Astrocyte of the cerebellum (primary cell): ENCODE measurements around the gene ITPKC.

Experiments
- DNase-seq: peaks from one replicate; pipeline ENCODE4 v3.0.0-alpha.2; 2011; ENCODE audit warnings: low read depth
- H3K4me3 ChIP-seq: 2 replicates; pipeline ENCODE4 v1.5.1; 2011; ENCODE audit warnings: mild to moderate bottlenecking, low read depth, low read length, moderate library complexity
- in situ Hi-C: cut with HindIII; loops from 2 replicates; pipeline ENCODE4 v1.10.0; 2017; ENCODE audit warnings: low sequenced_read_pairs
- TF ChIP-seq, protein P1 (sequence below): IDR thresholded peaks from 2 replicates; pipeline ENCODE4 v1.5.1; 2012; ENCODE audit warnings: low read length, low read depth, moderate library complexity, mild to moderate bottlenecking; ENCODE audit errors: missing control alignments

The ITPKC gene

DNA sequence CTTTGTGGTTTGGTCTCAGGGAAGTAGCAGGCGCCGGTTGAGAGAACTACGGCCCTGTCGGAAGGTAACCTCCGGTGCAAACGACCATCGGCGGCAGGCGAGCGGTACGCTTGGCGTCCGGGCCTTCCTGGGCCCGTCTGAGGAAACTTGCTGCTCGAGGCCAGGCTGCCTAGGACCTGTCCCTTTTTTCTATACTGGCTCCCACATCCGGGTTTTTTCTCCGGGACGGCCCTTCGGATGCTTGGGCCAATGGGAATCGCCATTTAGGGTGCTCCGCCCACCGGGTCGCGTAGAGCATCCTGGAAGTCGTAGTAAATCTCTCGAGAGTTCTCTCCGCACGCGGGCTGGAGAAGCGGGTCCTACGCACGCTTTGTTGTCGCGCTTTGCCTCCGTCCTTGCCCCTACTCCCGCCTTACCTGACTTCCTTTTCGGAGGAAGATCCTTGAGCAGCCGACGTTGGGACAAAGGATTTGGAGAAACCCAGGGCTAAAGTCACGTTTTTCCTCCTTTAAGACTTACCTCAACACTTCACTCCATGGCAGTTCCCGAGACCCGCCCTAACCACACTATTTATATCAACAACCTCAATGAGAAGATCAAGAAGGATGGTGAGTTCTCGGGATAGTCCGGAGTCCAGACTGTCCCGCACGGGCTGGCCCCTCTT, 34.1 kb downstream of the ITPKC start, which contains the start of gene SNRPA:
Gene SNRPA, plus strand, starts transcription at position 330 of the 664 bp plus-strand sequence. Its CDS starts 206 bp downstream, at position 536.
- DNase-seq: peak; percentile 97
- TF ChIP-seq, protein P1, sequence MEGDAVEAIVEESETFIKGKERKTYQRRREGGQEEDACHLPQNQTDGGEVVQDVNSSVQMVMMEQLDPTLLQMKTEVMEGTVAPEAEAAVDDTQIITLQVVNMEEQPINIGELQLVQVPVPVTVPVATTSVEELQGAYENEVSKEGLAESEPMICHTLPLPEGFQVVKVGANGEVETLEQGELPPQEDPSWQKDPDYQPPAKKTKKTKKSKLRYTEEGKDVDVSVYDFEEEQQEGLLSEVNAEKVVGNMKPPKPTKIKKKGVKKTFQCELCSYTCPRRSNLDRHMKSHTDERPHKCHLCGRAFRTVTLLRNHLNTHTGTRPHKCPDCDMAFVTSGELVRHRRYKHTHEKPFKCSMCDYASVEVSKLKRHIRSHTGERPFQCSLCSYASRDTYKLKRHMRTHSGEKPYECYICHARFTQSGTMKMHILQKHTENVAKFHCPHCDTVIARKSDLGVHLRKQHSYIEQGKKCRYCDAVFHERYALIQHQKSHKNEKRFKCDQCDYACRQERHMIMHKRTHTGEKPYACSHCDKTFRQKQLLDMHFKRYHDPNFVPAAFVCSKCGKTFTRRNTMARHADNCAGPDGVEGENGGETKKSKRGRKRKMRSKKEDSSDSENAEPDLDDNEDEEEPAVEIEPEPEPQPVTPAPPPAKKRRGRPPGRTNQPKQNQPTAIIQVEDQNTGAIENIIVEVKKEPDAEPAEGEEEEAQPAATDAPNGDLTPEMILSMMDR: no peak
- H3K4me3 ChIP-seq: peak within 1 kb of the TSS; percentile 70
- in situ Hi-C loops: no loop called here

DNA sequence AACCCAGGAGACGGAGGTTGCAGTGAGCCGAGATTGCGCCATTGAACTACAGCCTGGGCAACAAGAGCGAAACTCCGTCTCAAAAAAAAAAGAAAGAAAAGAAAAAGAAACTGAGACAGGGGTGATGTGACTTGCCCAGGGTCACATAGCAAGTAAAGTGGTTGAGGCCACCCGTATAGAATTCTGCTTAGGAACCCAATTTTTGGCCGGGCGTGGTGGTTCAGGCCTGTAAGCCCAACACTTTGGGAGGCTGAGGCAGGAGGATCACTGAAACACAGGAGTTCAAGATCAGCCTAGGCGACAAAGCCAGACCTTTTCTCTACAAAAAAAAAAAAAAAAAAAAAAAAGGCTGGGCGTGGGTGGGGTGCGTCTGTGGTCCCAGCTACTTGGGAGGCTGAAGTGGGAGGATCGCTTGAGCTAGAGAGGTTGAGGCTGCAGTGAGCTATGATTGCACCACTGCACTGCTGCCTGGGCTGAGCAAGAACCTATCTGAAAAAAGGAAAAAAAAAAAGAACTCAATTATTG, 35.4 kb downstream of the ITPKC start:
- peak overlapping the region; percentile 70 for H3K4me3 ChIP-seq
- no peak for DNase-seq
- in situ Hi-C loops: no loop called here
- TF ChIP-seq, protein P1: no peak

DNA sequence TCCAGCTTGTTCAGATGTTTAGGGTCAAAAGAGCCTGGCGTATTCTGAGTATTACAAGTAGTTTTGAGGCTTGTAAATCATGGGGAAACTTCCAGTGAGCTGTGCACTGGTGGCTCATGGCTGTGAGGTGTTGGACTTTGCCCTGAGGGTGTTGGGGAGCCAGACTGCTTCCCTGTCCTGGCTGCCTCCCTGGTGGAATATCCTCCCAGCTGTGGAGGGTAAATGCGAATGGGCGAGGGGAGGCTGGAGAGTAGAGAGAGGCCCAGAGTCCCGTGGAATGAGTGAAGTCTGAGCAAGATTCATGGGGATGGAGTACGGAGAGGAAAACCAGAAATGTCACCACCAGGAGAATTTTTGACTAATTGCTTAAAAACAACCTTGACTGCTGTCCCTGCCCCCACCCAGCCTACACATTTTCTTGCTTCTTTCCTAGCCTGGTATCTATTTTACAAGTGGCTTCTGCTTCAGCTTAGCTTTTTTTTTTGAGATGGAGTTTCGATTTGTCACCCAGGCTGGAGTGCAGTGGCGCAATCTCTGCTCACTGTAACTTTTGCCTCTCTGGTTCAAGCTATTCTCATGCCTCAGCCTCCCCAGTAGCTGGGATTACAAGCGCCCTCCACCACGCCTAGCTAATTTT, 37.8 kb downstream of the ITPKC start:
- TF ChIP-seq, protein P1: no peak
- H3K4me3 ChIP-seq: no peak overlapping the region
- DNase-seq: no peak
- in situ Hi-C loops: no loop called here

DNA sequence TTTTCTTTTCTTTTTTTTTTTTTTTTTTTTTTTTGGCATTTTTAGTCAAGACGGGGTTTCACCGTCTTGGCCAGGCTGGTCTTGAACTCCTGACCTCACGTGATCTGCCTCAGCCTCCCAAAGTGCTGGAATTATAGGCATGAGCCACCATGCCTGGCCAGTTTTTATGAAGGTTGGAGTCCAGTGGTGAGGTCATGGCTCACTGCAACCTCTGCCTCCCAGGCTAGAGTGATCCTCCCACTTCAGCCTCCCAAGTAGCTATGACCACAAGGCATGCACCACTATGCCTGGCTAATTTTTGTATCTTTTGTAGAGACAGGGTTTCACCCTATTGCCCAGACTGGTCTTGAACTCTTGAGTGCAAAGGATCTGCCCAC, 38.3 kb downstream of the ITPKC start:
- no peak overlapping the region for H3K4me3 ChIP-seq
- in situ Hi-C loops: no loop called here
- TF ChIP-seq, protein P1: no peak

DNA sequence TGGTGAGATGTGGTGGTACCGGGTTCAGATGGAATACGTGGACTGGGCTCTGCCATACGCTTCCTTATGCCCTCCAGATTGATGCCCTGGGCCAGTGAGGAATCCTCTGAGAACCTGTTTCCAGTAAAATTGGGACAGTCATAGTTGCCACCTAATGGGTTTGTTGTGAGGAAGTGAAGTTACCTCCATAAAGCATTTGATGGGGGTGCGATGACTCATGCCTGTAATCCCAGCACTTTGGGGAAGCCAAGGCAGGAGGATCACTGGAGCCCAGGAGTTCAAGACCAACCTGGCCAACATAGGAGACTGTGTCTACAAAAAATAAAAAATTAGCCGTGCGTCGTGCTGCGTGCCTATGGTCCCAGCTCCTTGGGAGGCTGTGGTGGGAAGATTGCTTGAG, 38.9 kb downstream of the ITPKC start:
- in situ Hi-C loops: no loop called here
- H3K4me3 ChIP-seq: no peak overlapping the region
- TF ChIP-seq, protein P1: no peak

More for the DNA sequence above, 38.3 kb downstream of the ITPKC start:
- no peak for DNase-seq

GRCh38 chr19:40756502-40757110, 39.7 kb downstream of the ITPKC start:
- DNase-seq: no peak
- TF ChIP-seq, protein P1: no peak
- in situ Hi-C loops: no loop called here
- H3K4me3 ChIP-seq: no peak overlapping the region

More for the DNA sequence above, 38.9 kb downstream of the ITPKC start:
- DNase-seq: no peak
